ENCODE results near the gene HFE.

The HFE gene

GRCh38 chr6:26121141-26122004, 34.1 kb downstream of the HFE start:
- DNase-seq (ENCODE audit: insufficient read length, low spot score), result no peak
- FAIRE-seq, result peak; percentile 45
- TF ChIP-seq SPI1 (IDR thresholded peaks at IDR 0.05; ENCODE audit: low read depth, low read length) (no peak), POLR2A (IDR thresholded peaks at IDR 0.05; ENCODE audit: low read depth, low read length) (no peak), POU2F2 (IDR thresholded peaks at IDR 0.05; ENCODE audit: low read depth, low read length) (no peak)

- FAIRE-seq (no peak), DNase-seq (ENCODE audit: insufficient read length, low spot score) (no peak)
- TF ChIP-seq TAF1 (IDR thresholded peaks at IDR 0.05; ENCODE audit: low read depth, low read length), result no peak
- no peak for TF ChIP-seq PAX5 (IDR thresholded peaks at IDR 0.05; ENCODE audit: insufficient read depth, low read length, severe bottlenecking)
- TF ChIP-seq POLR2AphosphoS5 (IDR thresholded peaks at IDR 0.05; ENCODE audit: low read depth, low read length), result no peak
- TF ChIP-seq SPI1 (IDR thresholded peaks at IDR 0.05; ENCODE audit: low read depth, low read length), result no peak
- no peak for TF ChIP-seq POU2F2 (IDR thresholded peaks at IDR 0.05; ENCODE audit: low read depth, low read length)
- TF ChIP-seq POLR2A (IDR thresholded peaks at IDR 0.05; ENCODE audit: low read depth, low read length), result no peak
These were observed 34.8 kb downstream of the HFE start for GRCh38 chr6:26122005-26122388.

GRCh38 chr6:26122402-26122792, 35.2 kb downstream of the HFE start:
- DNase-seq (ENCODE audit: insufficient read length, low spot score) (no peak), FAIRE-seq (no peak)
- TF ChIP-seq PAX5 (IDR thresholded peaks at IDR 0.05; ENCODE audit: insufficient read depth, low read length, severe bottlenecking) (no peak), POLR2A (IDR thresholded peaks at IDR 0.05; ENCODE audit: low read depth, low read length) (no peak), POLR2AphosphoS5 (IDR thresholded peaks at IDR 0.05; ENCODE audit: low read depth, low read length) (no peak), POU2F2 (IDR thresholded peaks at IDR 0.05; ENCODE audit: low read depth, low read length) (no peak), SPI1 (IDR thresholded peaks at IDR 0.05; ENCODE audit: low read depth, low read length) (no peak), TAF1 (IDR thresholded peaks at IDR 0.05; ENCODE audit: low read depth, low read length) (no peak)

GRCh38 chr6:26122793-26123674, 35.8 kb downstream of the HFE start:
- TF ChIP-seq TAF1 (IDR thresholded peaks at IDR 0.05; ENCODE audit: low read depth, low read length) (peak; percentile 21; the same call in 1 of the 2 replicates), POLR2A (IDR thresholded peaks at IDR 0.05; ENCODE audit: low read depth, low read length) (peak; percentile 97), PAX5 (IDR thresholded peaks at IDR 0.05; ENCODE audit: insufficient read depth, low read length, severe bottlenecking) (no peak), SPI1 (IDR thresholded peaks at IDR 0.05; ENCODE audit: low read depth, low read length) (no peak), POU2F2 (IDR thresholded peaks at IDR 0.05; ENCODE audit: low read depth, low read length) (peak; percentile 99), POLR2AphosphoS5 (IDR thresholded peaks at IDR 0.05; ENCODE audit: low read depth, low read length) (peak; percentile 88)
- DNase-seq (ENCODE audit: insufficient read length, low spot score) (peak; percentile 39), FAIRE-seq (peak; percentile 90)

GRCh38 chr6:26123675-26123946, 36.4 kb downstream of the HFE start:
- DNase-seq (ENCODE audit: insufficient read length, low spot score) (no peak), FAIRE-seq (no peak)
- TF ChIP-seq SPI1 (IDR thresholded peaks at IDR 0.05; ENCODE audit: low read depth, low read length), result no peak
- TF ChIP-seq POLR2A (IDR thresholded peaks at IDR 0.05; ENCODE audit: low read depth, low read length), result peak; percentile 96
- no peak for TF ChIP-seq PAX5 (IDR thresholded peaks at IDR 0.05; ENCODE audit: insufficient read depth, low read length, severe bottlenecking)
- TF ChIP-seq POLR2AphosphoS5 (IDR thresholded peaks at IDR 0.05; ENCODE audit: low read depth, low read length), result peak; percentile 98
- TF ChIP-seq TAF1 (IDR thresholded peaks at IDR 0.05; ENCODE audit: low read depth, low read length), result peak; percentile 86

GRCh38 chr6:26123947-26124780, 36.9 kb downstream of the HFE start:
- TF ChIP-seq POLR2A (IDR thresholded peaks at IDR 0.05; ENCODE audit: low read depth, low read length), result peak; percentile 88
- peak; percentile 56; the same call in 1 of the 2 replicates for TF ChIP-seq TAF1 (IDR thresholded peaks at IDR 0.05; ENCODE audit: low read depth, low read length)
- peak; percentile 90; the same call in 1 of the 2 replicates for TF ChIP-seq POLR2AphosphoS5 (IDR thresholded peaks at IDR 0.05; ENCODE audit: low read depth, low read length)
- no peak for TF ChIP-seq PAX5 (IDR thresholded peaks at IDR 0.05; ENCODE audit: insufficient read depth, low read length, severe bottlenecking)
- peak; percentile 100 for TF ChIP-seq POU2F2 (IDR thresholded peaks at IDR 0.05; ENCODE audit: low read depth, low read length)
- FAIRE-seq (peak; percentile 92), DNase-seq (ENCODE audit: insufficient read length, low spot score) (peak; percentile 56)

- TF ChIP-seq PAX5 (IDR thresholded peaks at IDR 0.05; ENCODE audit: insufficient read depth, low read length, severe bottlenecking), result no peak
- peak; percentile 16; the same call in 1 of the 2 replicates for TF ChIP-seq POLR2A (IDR thresholded peaks at IDR 0.05; ENCODE audit: low read depth, low read length)
- FAIRE-seq, result no peak
- DNase-seq (ENCODE audit: insufficient read length, low spot score), result no peak
These were observed 37.8 kb downstream of the HFE start for GRCh38 chr6:26124781-26125685.

- TF ChIP-seq PAX5 (IDR thresholded peaks at IDR 0.05; ENCODE audit: insufficient read depth, low read length, severe bottlenecking), result no peak
- no peak for TF ChIP-seq TAF1 (IDR thresholded peaks at IDR 0.05; ENCODE audit: low read depth, low read length)
- no peak for TF ChIP-seq POU2F2 (IDR thresholded peaks at IDR 0.05; ENCODE audit: low read depth, low read length)
- TF ChIP-seq POLR2A (IDR thresholded peaks at IDR 0.05; ENCODE audit: low read depth, low read length), result no peak
- TF ChIP-seq SPI1 (IDR thresholded peaks at IDR 0.05; ENCODE audit: low read depth, low read length), result no peak
- no peak for TF ChIP-seq POLR2AphosphoS5 (IDR thresholded peaks at IDR 0.05; ENCODE audit: low read depth, low read length)
- DNase-seq (ENCODE audit: insufficient read length, low spot score) (no peak), FAIRE-seq (no peak)
These were observed 39.4 kb downstream of the HFE start for GRCh38 chr6:26126394-26127235.

Measured in GM12891 (cell line).